ENCODE results near the gene FKBP8.

- TF ChIP-seq POLR2A (IDR thresholded peaks at IDR 0.05) = no peak
- TF ChIP-seq CTCF (IDR thresholded peaks at IDR 0.05) = no peak
Measured at GRCh38 chr19:18507021-18507726, 36.2 kb downstream of the FKBP8 start.
